HG03354 (cell line): ENCODE data around the gene AIPL1.
"Not testable (repeated sequence)": the region's sequence is repeated elsewhere in the genome, so short reads cannot be mapped to it uniquely, and the experiment has no call there.

Source experiments
- ATAC-seq: cut with Tn5 transposase; IDR thresholded peaks from one replicate; pipeline ENCODE4 v1.9.1; 2021; ENCODE audit warnings: mild to moderate bottlenecking; ENCODE audit not compliant: unreplicated experiment, poor library complexity, severe bottlenecking

The AIPL1 gene, protein sequence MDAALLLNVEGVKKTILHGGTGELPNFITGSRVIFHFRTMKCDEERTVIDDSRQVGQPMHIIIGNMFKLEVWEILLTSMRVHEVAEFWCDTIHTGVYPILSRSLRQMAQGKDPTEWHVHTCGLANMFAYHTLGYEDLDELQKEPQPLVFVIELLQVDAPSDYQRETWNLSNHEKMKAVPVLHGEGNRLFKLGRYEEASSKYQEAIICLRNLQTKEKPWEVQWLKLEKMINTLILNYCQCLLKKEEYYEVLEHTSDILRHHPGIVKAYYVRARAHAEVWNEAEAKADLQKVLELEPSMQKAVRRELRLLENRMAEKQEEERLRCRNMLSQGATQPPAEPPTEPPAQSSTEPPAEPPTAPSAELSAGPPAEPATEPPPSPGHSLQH

GRCh38 chr17:6435051-6435450, at the start of gene AIPL1:
Gene AIPL1 (minus strand): TSS chr17:6435121. CDS start chr17:6435104, 17 bp downstream.
- no peak for ATAC-seq

- no peak for ATAC-seq
Measured at GRCh38 chr17:6483507-6483906, 48.6 kb upstream of the AIPL1 start.

- not testable (repeated sequence) for ATAC-seq
Measured at GRCh38 chr17:6482796-6483195, 47.9 kb upstream of the AIPL1 start.

- no peak for ATAC-seq
Measured at GRCh38 chr17:6482105-6482455, 47.2 kb upstream of the AIPL1 start.

- ATAC-seq: no peak
Measured at GRCh38 chr17:6480303-6480675, 45.4 kb upstream of the AIPL1 start.

DNA sequence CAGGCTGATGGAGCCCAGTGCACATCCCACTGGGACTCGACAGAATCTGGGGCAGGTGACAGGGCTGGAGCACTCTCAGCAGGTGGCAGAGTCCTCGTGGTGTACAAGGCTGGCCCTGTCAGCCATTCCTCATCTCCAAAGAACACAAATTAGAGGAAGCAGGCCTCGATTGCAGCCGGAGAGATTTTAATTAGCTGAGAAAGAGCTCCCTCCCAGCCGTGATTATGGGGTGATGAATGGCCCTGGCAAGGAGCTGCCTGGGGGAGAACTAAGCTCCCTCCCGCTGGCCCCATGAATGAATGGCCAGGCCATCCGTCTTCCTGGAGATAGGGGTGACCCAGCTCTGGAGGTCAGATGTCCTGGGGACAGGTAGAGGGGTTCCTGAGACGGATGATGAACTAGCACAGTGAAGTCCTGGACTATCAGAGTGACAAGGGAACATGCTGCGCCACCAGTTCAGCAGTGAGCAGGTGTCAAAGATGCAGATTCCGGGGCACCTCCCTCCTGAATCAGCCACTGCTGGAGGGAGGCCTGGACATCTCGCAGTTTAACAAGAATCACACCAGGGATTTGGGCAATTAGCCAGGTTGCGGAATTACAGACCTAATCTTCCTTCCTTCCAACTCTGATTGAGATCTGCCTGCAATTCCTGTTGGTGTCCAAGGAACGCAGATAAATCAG, 44.8 kb upstream of the AIPL1 start:
- no peak for ATAC-seq

DNA sequence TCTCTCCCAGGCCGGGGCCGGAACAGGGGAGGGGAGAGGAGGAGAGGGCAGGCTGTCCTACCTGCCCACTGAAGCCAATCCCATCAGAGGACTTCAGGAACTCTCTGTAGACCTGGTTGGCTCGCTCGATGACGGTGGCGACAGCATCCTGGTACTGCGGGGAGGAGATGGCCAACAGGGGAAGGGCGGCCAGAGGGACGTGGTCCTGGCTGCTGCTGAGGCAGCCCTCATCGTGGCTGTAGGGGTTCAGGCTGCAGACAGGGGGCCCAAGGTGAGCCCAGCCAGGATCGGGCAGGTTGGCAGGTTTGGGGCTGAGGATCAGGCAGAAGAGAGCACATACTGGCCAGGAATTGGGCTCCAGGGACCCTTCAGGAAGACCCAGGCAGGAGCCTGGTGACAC, 43.6 kb upstream of the AIPL1 start:
- ATAC-seq: no peak

GRCh38 chr17:6477831-6478383, 43.0 kb upstream of the AIPL1 start:
- ATAC-seq: no peak

GRCh38 chr17:6476810-6477179, 41.9 kb upstream of the AIPL1 start:
- ATAC-seq: no peak

- no peak for ATAC-seq
Measured at GRCh38 chr17:6476076-6476809, 41.3 kb upstream of the AIPL1 start.

DNA sequence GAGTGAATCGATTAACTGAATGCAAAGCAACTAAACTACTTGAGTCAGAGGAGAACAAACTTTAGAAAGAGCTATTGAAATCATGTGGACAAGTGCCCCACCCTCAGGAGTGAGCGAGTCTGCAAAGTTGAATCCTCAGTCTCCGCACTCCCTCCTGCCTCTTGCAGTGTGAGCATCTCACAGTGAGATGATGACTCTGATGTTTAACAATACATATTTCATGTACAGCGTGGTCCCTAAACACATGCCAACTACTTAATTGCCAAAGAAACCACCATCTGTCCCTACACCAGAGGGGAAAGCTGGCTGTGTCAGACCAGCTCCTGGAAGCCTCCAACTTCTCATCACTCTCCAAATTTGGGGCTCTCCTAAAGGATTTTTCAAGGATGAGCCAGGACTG, 40.5 kb upstream of the AIPL1 start:
- ATAC-seq: no peak

- no peak for ATAC-seq
Measured at GRCh38 chr17:6474906-6475305, 40.0 kb upstream of the AIPL1 start.

DNA sequence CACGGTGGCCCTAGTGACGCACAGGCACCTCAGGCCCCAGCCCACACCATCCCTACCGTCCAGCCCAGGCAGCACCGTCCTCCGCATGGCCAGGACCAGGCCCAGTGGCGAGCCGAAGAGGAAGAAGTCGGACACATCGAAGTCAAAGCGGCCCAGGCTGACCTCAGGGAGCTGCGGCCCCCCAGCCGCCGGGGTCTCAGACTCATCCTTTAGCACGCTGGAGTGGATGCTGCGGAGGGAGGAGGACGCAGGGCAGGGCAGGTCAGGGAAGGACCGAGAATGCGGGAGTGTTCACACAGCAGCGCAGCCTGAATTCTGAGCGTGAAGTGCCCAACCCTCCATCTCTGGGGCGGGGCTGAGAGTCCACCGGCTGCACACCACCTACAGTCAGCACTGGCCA, 39.5 kb upstream of the AIPL1 start:
- no peak for ATAC-seq

- ATAC-seq: no peak
Measured at GRCh38 chr17:6473128-6473767, 38.3 kb upstream of the AIPL1 start.

GRCh38 chr17:6472517-6472916, 37.6 kb upstream of the AIPL1 start:
- no peak for ATAC-seq

GRCh38 chr17:6471531-6472465, 36.9 kb upstream of the AIPL1 start:
- no peak for ATAC-seq

DNA sequence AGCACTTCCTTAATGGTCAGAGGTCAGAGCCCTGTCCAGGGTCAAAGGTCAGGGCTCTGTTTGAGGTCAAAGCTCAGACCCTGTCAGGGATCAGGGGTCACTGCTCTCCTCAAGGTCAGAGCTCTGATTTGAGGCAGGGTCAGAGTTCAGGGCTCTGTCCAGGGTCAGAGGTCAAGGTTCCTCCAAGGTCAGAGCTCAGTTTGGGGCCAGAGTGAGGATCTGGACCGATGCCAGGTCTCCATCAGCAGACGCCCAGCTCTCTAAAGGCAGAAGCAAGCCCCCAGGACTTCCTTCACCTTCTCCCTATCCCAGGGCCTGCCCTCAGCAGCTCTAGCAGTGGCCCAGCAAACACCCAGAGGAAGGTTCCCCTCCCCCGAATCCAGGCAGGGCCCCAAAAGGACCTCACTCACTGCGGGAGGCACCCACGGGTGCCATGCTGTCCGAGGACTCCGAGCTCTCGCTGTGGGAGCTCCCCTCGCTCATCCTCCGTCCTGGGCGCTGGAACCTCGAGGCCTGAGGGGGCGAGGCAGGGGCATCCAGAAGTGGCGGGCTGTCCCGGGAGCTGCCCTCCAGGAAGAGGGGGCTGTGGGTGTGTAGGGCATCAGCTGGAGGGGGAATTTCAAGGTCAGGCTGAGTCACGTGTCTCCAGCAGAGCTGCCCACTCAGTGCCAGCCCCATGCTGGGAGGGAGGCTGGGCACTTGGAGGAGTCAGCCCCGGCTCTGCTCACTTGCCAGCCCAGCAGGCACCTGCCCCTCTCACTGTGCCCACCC, 36.0 kb upstream of the AIPL1 start:
- ATAC-seq: no peak

- no peak for ATAC-seq
Measured at GRCh38 chr17:6470146-6470718, 35.3 kb upstream of the AIPL1 start.
